Iris pigment epithelial cell (primary cell): Measurements from ENCODE around the gene CARD6.
A peak's percentile ranks its signal among the peaks of the same experiment; 100 is the strongest.
"Not testable (repeated sequence)": the region's sequence is repeated elsewhere in the genome, so short reads cannot be mapped to it uniquely, and the experiment has no call there.

Source experiments
- DNase-seq: peaks from one replicate; pipeline ENCODE4 v3.0.0-alpha.2; 2011; ENCODE audit warnings: low read depth

CARD6 gene

DNA sequence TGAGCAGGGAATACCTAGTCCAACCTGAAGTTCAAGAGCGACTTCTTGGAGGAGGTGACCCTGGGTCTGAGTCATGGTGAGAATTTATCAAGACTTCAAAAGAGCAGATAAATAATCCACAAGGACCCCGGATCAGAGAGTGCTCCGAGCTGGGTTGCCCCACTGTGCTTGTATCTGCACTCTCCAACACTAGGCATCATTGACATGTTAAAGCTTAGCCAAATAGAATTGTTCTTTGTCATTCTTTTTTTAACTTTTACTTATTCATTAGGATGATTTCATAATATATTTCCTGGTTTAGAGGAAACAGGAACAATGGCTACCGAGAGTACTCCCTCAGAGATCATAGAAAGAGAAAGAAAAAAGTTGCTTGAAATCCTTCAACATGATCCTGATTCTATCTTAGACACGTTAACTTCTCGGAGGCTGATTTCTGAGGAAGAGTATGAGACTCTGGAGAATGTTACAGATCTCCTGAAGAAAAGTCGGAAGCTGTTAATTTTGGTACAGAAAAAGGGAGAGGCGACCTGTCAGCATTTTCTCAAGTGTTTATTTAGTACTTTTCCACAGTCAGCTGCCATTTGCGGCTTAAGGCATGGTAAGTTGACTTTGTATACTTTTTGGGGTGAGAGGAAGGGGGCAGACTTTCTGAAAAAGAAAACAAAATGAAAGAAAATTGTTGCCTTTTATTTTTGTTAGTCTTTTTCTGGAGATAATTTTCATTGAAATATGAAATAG, at the start of gene CARD6:
Gene CARD6, plus strand, starts transcription at position 300 of the 738 bp plus-strand sequence. Its CDS starts 16 bp downstream, at position 316.
- DNase-seq = peak; percentile 61

DNA sequence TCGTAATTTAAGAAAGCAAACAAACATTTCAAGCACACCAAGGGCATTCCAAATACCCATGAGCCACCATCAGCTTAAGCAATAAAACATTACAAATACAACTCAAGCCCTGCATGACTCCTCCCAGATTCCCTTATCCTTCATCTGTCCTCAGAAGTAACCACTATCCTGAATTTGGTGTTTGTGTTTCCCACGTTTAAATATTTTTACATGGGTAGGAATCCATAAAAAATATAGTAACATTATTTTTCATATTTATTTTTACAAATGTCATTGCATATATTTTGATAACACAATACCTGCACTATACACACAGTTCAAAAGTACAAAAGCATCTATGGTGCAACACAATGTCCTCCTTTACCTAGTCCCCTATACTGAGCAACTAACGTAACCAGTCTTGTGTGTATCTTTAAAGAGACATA, 49.4 kb upstream of the CARD6 start:
- DNase-seq = peak; percentile 43

DNA sequence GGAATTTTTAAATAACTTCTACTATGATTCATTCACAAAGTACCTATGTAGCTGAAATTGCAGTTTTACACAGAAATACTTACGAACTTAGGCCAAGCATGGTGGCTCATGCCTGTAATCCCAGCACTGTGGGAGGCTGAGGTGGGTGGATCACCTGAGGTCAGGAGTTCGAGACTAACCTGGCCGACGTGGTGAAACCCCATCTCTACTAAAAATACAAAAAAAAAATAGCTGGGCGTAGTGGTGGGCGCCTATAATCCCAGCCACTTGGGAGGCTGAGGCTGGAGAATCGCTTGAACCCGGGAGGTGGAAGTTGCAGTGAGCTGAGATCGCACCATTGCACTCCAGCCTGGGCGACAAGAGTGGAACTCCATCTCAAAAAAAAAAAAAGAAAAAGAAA, 48.5 kb upstream of the CARD6 start:
- not testable (repeated sequence) for DNase-seq

- not testable (repeated sequence) for DNase-seq
These were observed 46.8 kb upstream of the CARD6 start for GRCh38 chr5:40794340-40794739.

- DNase-seq = not testable (repeated sequence)
These were observed 46.3 kb upstream of the CARD6 start for GRCh38 chr5:40794877-40795276.

DNA sequence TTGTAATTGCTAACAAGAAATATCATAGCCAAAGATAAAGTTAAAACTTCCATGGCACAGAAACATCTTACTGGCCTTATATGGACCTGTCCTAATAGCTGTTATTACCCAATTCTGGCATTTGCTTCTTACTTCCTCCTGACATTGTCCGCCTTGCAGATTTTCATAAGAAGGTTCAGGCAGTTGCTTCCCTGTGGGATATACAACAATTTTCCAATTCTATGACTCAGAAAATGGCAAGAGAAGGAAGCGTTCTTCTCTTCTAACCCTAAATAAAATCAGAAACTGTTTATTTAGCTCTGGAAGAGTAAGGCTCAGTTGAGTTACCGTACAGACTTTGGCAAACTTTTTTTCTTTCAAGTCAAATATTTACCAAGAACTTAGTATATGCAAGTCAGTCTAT, 44.7 kb upstream of the CARD6 start:
- DNase-seq = peak; percentile 65

- peak; percentile 69 for DNase-seq
These were observed 43.7 kb upstream of the CARD6 start for GRCh38 chr5:40797273-40798011.

DNA sequence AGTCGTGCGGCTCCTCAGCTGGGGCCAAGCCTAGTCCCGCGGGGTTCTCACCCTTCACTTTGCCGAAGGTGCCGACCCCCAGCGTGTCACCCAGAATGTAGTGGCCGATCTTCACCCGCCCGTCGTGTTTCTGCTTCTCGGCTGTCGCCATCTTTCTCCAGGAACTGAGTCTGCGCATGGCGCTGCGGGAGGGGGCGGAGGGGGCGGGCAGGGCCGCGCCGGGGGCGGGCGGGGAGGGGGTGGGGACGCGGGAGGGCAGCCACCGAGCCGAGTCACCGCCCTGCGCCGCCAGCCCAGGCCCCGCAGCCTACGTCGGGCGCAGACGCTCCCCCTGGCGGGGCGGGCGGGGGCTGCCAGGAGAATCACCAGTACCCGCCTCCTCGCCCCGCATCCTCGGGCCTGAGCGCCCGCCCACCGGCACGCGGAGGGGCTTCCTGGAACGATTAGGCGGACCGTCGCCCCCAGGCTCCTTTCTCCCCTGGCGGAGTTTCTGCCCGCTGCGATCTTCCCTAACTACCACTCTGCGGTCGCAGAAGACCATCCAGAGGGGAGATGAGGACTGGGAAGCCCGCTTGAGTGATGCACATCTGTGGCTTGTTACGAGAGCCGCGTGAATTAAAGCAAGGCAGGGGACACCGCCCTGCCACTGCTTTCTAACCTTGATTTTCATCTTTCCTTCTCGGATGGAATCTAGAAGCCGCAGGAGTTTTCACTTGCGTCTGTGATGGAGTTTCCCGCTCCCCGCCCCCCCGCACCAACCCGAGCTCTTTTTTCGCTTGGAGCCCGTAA, 43.0 kb upstream of the CARD6 start, which contains the start of gene PRKAA1:
Gene PRKAA1, minus strand, starts transcription at position 363 of the 789 bp plus-strand sequence. Its CDS starts 185 bp downstream, at position 178.
- DNase-seq = peak; percentile 85

DNA sequence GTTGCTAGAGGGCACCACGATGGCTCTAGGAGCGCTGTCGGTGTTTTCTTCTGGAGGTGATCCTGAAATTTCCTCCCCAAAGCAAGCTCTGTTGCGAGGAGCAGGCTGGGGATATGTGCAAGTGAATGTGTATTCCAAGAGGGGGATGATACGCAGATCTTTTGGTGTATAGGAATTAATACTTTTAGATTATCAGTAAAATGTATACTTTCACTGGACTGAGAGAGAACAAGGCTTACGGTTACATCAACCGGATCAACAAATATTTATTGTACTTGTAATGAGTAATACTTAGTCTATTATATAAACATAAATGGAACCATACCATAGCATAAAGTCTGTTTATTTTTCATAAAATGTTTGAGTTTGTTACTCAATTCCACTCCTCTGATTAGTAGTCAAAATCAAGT, 42.4 kb upstream of the CARD6 start:
- DNase-seq = no peak

- DNase-seq = no peak
These were observed 41.9 kb upstream of the CARD6 start for GRCh38 chr5:40799258-40799657.

GRCh38 chr5:40801771-40802562, 39.2 kb upstream of the CARD6 start:
- no peak for DNase-seq

- no peak for DNase-seq
These were observed 29.0 kb upstream of the CARD6 start for GRCh38 chr5:40812125-40812524.

DNA sequence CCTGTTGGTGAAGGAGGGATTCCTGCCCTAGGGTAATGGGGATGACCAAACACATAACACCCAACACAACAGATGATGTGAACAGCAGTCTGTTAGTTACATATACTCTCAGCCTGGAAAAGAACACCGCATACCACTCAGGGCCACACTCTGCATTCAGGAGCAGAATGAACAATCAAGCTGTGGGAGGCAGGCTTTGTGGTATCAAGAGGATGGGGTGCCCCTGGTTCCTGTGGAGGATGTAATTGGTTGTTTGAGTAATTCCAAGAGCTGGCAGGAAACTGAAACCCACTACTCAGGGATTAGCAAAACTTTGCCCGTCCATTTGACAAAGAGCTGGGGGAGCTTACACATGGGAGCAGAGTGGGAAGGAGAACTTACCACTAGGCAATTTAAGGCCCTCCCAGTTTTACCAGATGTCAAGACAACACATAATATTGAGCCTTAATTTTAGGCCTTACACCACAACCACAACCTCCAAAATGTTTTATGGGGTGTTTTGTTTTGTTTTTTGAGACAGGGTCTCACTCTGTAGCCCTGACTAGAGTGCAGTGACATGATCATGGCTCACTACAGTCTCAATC, 27.4 kb upstream of the CARD6 start:
- DNase-seq = no peak

GRCh38 chr5:40823459-40823858, 17.7 kb upstream of the CARD6 start:
- DNase-seq = no peak

DNA sequence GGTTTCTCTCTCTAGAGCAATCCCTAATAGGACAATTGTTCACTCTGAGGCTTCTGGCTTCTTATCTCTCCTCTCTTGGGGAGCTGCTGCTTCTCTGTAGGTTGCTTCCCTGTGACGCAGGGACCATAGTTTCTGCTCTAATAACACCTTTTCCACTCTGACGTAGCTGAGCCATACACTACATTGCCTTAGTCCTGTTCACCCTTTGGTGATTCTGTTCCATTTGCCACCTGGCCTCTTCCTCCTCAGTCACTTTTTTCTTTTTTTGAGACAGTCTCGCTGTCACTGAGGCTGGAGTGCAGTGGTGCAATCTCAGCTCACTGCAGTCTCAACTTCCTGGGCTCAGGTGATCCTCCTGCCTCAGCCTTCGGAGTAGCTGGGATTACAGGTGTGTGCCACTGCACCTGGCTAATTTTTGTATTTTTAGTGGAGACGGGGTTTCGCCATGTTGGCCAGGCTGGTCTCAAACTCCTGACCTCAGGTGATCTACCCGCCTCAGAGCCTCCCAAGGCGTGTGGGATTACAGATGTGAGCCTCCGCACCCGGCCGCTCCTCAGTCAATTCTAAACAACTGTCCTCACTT, 15.6 kb upstream of the CARD6 start:
- not testable (repeated sequence) for DNase-seq

- no peak for DNase-seq
These were observed 14.5 kb upstream of the CARD6 start for GRCh38 chr5:40826489-40827187.

GRCh38 chr5:40827188-40827977, 13.8 kb upstream of the CARD6 start:
- DNase-seq = no peak

DNA sequence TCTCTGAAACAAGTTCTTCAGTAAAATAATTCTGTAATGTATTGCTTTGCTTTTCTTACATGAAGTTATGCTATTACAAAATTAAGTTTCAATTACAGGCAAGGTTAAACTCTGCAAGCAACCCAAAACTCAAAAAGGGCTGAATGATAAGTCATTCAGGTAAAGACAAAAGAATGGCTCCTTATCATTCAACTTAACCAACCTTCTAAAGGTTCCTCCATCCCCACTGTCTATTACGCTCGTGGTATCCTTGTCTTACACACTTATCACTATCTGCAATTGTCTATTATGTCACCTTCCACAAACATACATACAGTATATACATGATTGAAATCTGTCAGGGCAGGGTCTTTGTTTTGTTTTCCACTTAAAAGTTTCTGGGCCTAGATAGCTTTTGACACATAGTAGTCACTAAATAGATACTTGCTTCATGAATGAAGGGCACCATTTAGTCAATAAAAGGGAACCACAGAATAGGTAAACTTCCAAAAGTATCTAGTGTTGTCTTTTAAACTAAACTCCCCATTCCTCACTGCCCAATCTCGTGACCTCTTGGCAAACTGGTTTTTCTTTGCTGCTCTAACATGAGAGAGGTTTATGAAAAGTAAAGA, 13.0 kb upstream of the CARD6 start:
- no peak for DNase-seq
